ENCODE measurements around the gene BRD1.

GRCh38 chr22:49866646-49867045 is 39.0 kb upstream of the BRD1 start:
- TF ChIP-seq CTCF (conservative IDR thresholded peaks at IDR 0.05; ENCODE audit: low read depth, low read length) (no peak), EZH2 (IDR thresholded peaks at IDR 0.05; ENCODE audit: borderline replicate concordance, low read depth, low read length, poor library complexity, severe bottlenecking) (no peak)

All from A673 (cell line).